ENCODE data around the gene TSEN2.
"Not testable (repeated sequence)": the region's sequence is repeated elsewhere in the genome, so short reads cannot be mapped to it uniquely, and the experiment has no call there.

Gene TSEN2

DNA sequence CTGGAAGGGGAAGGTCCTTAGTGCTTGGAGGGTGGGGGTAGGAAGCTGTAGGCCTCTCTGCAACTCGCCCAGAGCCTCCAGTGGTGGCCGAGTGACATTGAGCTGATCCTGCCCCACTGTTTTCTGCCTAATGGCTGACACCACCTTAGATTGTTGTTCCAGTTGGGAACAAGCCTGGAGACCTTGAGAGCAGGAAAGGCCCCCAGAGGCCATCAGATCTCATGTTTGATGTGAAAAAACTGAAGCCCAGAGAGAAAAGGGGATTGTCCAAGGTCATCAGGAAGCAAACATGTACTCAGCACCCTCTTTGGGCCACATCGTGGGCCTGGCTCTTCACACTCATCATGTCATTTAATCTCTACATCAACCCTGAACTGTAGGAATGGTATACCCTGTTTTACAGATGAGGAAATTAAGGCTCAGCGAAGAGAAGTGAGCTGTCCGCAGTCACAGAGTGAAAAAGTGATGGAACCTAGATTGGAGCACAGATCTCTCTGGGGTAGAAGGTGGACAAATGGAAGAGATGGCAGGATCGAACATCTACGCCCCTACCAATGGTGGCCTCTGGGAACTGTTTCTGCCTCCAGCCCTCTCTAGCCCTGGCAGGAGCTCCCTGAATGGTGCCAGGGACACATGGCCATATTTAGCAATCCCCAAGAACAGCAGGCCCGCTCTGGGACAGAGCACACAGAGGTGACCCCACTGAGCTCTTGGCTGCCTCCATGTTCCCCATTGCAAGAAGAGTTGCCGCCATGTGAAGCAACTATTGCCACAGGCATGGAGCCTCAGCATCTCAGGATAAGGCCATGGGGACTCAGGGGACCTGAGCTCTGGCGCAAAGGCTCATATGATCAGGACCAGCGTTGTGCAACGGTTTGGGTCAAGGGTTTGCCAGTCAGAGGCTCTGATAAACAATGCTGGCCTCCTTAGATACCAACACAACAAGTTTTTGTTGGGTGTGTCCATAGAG lies 31.6 kb upstream of the TSEN2 start:
- DNase-seq = no peak

GRCh38 chr3:12454076-12454815 lies 30.0 kb upstream of the TSEN2 start:
- DNase-seq = no peak

DNA sequence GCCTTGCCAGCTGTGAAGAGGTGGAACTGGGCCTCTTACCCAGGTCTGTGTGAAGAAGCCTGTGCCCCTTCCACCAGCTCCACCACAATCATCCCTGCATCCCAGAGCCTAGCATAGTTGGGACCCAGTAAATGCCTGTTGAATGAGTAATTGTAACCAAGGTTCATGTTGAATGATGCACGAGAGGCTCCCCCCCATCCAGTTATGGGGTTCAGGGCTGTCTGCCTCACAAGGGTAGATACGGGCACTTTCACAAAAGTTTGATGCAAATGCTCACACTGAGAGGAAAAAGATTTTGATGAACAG lies 29.5 kb upstream of the TSEN2 start:
- DNase-seq = no peak

DNA sequence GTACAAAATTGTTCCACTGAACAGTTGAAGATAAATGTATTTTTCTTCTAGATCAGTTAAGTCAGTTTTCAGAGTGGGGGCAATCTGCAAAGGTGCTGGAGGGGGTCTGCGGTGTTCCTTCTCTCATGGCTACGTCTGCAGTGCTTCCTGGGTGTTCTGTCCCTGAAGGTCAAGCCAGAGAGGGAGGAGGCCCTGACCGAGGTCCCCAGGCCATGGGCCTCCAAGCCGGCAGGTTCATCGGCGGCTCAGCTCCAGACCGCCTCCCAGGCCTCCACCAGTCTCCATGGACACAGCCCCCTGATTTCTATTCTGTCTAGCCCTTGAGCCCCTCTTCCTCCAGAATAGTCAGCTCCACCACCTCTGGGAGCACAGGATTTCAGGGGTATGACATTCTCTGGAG lies 28.5 kb upstream of the TSEN2 start:
- no peak for DNase-seq

DNA sequence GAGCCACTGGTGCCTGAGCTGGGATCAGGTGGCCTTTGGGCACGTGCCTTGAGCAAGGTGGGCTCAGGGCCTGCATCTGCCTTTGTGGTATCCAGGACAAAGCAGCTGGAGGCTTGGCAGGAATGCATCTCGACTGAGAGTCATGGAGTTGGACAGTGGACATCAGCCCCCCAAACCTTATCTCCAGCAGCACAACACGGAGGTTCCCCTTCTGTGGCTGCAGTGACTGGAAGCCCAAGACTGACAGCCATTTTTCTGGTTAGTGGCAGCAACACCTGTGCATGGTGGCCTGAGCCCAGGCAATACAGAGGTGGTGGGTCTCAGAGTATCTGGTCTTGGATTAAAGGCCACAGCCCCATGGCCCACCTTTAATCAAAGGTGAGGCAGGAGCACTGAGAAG lies 27.8 kb upstream of the TSEN2 start:
- no peak for DNase-seq

DNA sequence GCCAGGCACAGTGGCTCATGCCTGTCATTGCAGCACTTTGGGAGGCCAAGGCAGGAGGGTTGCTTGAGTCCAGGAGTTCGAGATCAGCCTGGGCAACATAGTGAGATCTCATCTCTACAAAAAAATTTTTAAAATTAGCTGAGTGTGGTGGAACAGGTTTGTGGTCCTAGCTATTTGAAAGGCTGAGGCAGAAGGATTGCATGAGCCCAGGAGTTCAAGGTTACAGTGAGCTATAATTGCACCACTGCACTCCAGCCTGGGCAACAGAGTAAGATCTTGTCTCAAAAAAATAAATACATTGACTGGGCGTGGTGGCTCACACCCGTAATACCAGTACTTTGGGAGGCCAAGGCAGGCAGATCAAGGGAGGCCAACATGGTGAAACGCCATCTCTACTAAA lies 26.9 kb upstream of the TSEN2 start:
- DNase-seq = not testable (repeated sequence)

DNA sequence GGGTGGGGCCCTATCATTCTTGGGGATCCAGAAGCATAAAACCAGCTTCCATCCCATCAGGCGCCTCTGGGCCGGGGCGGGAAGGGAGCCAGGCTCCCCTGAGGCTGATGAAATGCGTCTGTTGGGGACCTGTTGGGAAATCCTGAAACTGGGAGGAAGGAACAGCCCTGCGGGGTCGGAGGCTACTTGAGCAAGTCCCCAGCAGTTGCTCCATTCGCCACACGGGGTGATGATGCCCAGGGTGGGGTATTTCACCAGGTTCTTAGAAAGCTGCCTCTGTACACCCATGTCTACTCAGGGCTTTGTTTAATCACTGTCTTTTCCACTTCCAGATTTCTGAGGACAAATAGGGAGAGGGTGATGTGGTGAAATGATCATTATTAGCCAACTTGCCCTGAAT lies 25.4 kb upstream of the TSEN2 start:
- DNase-seq = no peak

- DNase-seq = no peak
Observed at GRCh38 chr3:12460127-12460526, 24.2 kb upstream of the TSEN2 start.

GRCh38 chr3:12461097-12461649 lies 23.1 kb upstream of the TSEN2 start:
- DNase-seq = no peak

- DNase-seq = no peak
Observed at GRCh38 chr3:12462159-12462947, 21.9 kb upstream of the TSEN2 start.

GRCh38 chr3:12463686-12464085 lies 20.6 kb upstream of the TSEN2 start:
- no peak for DNase-seq

GRCh38 chr3:12464181-12464580 lies 20.1 kb upstream of the TSEN2 start:
- no peak for DNase-seq

GRCh38 chr3:12465151-12465835 lies 19.0 kb upstream of the TSEN2 start:
- DNase-seq = no peak

DNA sequence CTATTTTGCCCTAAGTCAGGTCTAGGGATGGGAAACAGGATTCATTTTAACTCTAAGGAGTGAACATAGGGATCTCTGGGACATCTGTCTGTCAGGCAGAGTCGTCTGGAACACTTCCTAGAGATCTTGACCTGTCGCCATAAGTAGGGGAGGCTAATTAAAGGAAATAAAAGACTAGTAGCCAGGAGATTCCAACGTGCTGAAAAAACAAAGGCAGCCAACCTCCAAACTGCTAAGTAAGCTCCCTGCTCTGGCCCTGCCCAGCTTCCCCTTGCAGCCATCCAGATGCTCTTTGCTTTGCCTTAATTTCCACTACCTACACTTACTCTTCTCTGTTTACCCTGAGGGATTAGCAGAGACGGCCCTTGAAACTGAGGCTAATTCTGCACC lies 18.4 kb upstream of the TSEN2 start:
- no peak for DNase-seq

GRCh38 chr3:12467746-12468145 lies 16.5 kb upstream of the TSEN2 start:
- DNase-seq = no peak

DNA sequence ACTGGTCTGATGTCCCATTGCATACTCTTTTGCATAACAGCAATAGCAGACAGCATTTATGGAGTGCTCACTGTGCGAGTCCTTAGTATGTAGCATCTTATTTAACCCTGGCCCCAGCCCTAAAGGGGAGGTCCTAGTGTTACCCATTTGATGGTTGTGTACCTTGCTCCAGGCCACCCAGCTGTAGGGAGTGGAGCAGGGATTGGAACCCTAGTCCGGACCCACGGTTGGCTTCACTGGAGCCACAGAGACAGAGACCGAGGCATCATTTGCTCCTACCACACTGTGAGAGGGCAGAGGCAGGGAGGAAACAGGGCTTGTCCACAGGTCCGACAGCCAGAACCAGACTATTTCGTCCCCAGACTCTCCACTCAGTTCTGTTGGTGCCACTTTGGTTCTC lies 16.0 kb upstream of the TSEN2 start:
- DNase-seq = no peak

- DNase-seq = no peak
Observed at GRCh38 chr3:12468757-12469156, 15.5 kb upstream of the TSEN2 start.

DNA sequence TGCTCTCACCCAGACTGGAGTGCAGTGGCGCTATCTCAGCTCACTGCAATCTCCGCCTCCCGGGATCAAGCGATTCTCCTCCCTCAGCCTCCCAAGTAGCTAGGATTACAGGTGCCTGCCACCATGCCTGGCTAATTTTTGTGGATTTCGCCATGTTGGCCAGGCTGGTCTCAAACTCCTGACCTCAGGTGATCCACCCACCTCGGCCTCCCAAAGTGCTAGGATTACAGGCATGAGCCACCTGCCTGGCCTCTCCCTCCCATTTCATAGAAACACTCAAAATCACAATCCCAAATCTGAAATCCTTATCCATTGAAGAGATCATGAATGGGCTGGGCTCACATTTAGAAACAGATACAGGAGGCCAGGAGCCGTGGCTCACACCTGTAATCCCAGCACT lies 15.1 kb upstream of the TSEN2 start:
- DNase-seq = not testable (repeated sequence)

DNA sequence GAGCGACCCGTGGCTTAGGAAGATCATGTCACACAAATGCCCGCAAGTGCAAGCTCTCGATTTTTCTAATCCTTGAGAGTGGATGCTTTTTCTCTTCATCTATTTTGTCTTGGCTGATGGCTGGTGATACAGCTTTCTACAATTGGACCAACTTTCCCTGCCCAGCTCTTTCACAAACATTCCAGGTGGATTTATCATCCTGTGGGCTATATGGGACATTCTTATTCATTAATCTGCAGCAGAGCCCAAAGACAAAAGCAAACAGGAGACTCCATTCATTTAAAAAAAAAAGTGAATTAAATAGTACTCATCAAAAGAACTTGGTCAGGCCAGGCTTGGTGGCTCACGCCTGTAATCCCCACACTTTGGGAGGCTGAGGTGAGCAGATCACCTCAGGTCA lies 14.2 kb upstream of the TSEN2 start:
- DNase-seq = no peak

GRCh38 chr3:12470680-12471079 lies 13.6 kb upstream of the TSEN2 start:
- DNase-seq = no peak

DNA sequence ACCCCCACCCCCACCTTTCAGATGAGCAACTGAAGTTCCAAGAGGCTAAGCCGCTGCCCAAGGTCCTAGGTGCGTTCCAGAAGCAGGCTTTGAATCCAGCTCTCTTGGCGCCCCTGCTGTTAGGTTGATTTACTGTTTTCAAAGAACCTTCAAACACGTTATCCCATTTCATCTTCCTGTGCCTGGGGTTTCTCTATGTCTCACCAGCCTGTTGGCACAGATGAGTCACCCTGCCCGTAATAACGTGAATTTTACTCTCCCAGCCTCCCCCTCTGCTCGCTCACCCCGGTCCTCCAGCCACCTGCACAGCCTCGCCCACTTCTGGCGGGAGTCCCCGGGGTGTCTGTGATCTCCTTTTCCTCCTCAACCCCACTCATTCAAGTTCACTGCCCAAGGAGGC lies 13.0 kb upstream of the TSEN2 start:
- DNase-seq = no peak

- no peak for DNase-seq
Observed at GRCh38 chr3:12472000-12472610, 12.2 kb upstream of the TSEN2 start.

Measured in NK-92 treated with Interleukin-12 subunit alpha and Interleukin-12 subunit beta, amount 100 ng/mL, for 24 hours (cell line).